Osteocyte (in vitro differentiated cells): Measurements from ENCODE around the gene NR2F6. TPM values are rescaled to one million over a fixed set of nuclear protein-coding genes. Genes with fewer than 3 reads are reported as not detected.

Source experiments
- DNase-seq: peaks from one replicate; pipeline ENCODE4 v3.0.0; 2021; ENCODE audit warnings: mixed read lengths; ENCODE audit not compliant: unreplicated experiment; ENCODE audit errors: extremely low spot score
- H3K27ac Mint-ChIP-seq: one replicate; pipeline ENCODE4 v1.8.0; 2021; ENCODE audit warnings: mild to moderate bottlenecking, mixed read lengths; ENCODE audit not compliant: unreplicated experiment
- H3K27me3 Mint-ChIP-seq: one replicate; pipeline ENCODE4 v1.8.0; 2021; ENCODE audit warnings: mixed read lengths; ENCODE audit not compliant: unreplicated experiment
- H3K36me3 Mint-ChIP-seq: one replicate; pipeline ENCODE4 v1.8.0; 2021; ENCODE audit warnings: mixed read lengths; ENCODE audit not compliant: unreplicated experiment
- H3K4me1 Mint-ChIP-seq: one replicate; pipeline ENCODE4 v1.8.0; 2021; ENCODE audit warnings: mixed read lengths; ENCODE audit not compliant: unreplicated experiment
- H3K4me3 Mint-ChIP-seq: one replicate; pipeline ENCODE4 v1.8.0; 2021; ENCODE audit warnings: mild to moderate bottlenecking, moderate library complexity, mixed read lengths; ENCODE audit not compliant: unreplicated experiment
- H3K9me3 Mint-ChIP-seq: one replicate; pipeline ENCODE4 v1.8.0; 2021; ENCODE audit warnings: mixed read lengths; ENCODE audit not compliant: unreplicated experiment
- total RNA-seq: library from RNA; stranded (reverse); gene quantifications from 2 replicates; pipeline ENCODE4 v1.2.1, GENCODE V29; 2021
- TF ChIP-seq, protein P1 (sequence below): fragments of 200-600 bp; sonication (generic); IDR thresholded peaks from 2 replicates; pipeline ENCODE4 v1.5.0; 2021; ENCODE audit warnings: antibody characterized with exemption, mild to moderate bottlenecking, moderate library complexity

NR2F6 gene
- total RNA-seq, 1 donor from 2014 or later = 44.2 TPM

DNA sequence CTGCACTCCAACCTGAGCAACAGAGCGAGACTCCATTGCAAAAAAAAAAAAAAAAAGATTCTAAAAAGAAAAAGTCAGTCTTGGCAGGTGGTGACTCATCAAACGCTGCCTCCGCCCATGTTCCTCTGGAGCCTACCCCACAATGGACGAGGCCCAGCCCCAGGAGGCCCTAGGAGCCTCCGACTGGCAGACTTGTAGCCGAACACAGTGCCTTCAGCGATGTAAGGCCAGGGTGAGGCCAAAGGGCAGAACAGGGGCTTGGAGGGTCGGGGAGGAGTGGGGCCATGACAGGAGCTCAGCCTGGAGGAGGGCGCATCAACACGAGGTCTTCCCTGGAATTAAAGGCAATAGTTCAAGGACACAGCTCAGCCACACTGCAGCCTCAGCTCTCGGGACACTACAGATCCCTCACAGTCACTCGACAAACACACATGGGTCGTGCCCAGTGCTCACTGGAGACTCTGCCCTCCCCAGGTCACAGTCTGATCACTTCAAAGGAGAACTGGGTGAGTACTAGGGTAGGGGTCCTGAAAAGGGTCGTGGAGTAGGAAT, 25.4 kb downstream of the NR2F6 start:
- H3K4me3 Mint-ChIP-seq = no peak overlapping the region
- TF ChIP-seq, protein P1, sequence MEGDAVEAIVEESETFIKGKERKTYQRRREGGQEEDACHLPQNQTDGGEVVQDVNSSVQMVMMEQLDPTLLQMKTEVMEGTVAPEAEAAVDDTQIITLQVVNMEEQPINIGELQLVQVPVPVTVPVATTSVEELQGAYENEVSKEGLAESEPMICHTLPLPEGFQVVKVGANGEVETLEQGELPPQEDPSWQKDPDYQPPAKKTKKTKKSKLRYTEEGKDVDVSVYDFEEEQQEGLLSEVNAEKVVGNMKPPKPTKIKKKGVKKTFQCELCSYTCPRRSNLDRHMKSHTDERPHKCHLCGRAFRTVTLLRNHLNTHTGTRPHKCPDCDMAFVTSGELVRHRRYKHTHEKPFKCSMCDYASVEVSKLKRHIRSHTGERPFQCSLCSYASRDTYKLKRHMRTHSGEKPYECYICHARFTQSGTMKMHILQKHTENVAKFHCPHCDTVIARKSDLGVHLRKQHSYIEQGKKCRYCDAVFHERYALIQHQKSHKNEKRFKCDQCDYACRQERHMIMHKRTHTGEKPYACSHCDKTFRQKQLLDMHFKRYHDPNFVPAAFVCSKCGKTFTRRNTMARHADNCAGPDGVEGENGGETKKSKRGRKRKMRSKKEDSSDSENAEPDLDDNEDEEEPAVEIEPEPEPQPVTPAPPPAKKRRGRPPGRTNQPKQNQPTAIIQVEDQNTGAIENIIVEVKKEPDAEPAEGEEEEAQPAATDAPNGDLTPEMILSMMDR = no peak
- no peaks in the 10 kb centered on the region for H3K27me3 Mint-ChIP-seq
- H3K27ac Mint-ChIP-seq = peak overlapping the region; percentile 38
- DNase-seq = no peak
- no peaks in the 10 kb centered on the region for H3K9me3 Mint-ChIP-seq
- H3K36me3 Mint-ChIP-seq = peaks cover 11% of the 10 kb centered on the region
- H3K4me1 Mint-ChIP-seq = peaks cover 19% of the 10 kb centered on the region

DNA sequence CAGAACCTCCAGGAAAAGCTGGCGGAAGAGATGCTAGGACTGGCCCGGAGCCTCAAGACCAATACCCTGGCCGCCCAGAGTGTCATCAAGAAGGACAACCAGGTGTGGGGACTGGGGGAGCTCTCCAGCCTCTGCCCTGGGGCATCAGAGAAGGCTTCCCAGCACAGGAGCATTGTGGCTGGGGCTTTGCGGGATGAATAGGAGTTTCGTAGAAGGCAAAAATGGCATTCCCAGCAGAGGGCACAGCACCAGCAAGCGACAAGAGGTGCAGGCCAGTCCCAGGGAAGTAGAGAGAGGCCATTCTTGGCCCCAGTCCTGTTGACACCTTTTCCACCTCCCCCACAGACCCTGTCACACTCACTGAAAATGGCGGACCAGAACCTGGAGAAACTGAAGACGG, 26.4 kb downstream of the NR2F6 start:
- H3K27me3 Mint-ChIP-seq = no peaks in the 10 kb centered on the region
- H3K4me3 Mint-ChIP-seq = no peak overlapping the region
- peaks cover 11% of the 10 kb centered on the region for H3K36me3 Mint-ChIP-seq
- H3K9me3 Mint-ChIP-seq = no peaks in the 10 kb centered on the region
- H3K27ac Mint-ChIP-seq = no peak overlapping the region
- H3K4me1 Mint-ChIP-seq = peaks cover 28% of the 10 kb centered on the region
- TF ChIP-seq, protein P1 = no peak
- no peak for DNase-seq

DNA sequence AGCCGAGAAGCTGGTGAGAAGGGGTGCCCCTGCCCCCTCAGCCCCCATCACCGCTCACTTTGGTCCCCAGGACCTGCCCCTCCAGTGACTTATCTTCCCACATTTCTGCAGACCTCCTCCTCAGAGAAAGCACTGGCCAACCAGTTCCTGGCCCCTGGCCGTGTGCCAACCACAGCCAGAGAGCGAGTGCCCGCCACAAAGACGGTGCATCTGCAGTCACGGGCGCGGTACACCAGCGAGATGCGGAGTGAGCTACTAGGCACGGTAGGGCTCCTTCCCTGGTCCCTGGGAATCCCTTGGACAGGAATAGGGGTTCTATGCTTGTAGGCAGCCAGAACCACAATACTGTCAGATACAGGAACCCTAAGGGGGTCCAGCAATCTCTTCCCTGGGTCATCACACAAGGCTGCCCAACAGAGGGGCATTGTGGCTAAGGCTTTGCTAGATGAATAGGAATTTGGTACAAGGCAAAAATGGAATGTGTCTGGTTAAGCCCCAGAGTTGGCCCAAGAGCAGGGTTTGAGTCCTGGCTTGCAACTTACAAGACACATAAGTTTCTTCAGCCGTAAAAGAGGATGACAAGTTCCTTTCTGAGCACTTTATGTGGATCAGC, 29.6 kb downstream of the NR2F6 start:
- Mint-ChIP-seq H3K36me3 (peaks cover 20% of the 10 kb centered on the region), H3K4me3 (peak overlapping the region; percentile 88), H3K27ac (peak overlapping the region; percentile 97), H3K9me3 (no peaks in the 10 kb centered on the region), H3K4me1 (peaks cover 29% of the 10 kb centered on the region), H3K27me3 (no peaks in the 10 kb centered on the region)
- TF ChIP-seq, protein P1 = no peak
- DNase-seq = no peak

DNA sequence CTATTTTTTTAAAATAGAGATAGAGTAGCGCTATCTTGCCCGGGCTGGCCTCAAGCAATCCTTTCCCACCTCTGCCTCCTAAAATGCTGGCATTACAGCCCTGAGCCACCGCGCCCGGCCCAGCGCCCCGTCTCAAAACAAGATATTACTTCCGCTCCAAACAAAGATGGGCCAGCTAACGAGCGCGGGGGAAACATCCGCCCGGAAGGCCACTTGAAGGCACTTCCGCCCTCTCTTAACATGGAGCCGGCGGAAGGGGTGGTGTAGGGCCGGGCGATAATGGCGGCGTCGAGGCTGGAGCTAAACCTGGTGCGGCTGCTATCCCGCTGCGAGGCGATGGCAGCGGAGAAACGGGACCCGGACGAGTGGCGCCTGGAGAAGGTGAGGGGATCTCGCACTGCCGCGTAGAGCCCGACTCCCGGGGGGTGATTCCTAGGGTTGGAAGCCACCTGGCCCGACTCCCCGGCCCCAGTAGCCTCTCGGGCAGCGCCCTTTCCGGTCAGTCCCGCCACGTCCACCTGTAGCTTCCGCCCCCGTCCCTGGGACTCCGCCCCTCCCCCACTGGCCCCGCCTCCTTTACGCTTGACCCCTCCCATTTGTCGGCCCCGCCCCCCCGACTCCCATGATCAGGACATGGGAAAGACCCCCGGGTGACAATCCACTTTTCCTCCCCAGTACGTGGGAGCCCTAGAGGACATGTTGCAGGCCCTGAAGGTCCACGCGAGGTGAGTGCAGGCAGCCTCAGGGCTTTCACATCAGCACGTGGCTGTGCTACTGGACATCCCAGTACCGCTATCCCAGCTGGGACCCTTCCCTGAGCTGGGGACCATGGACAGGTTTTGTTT, 30.4 kb downstream of the NR2F6 start, which contains the start of gene USE1:
USE1 (plus strand) TSS at position 231 of the 845 bp plus-strand sequence; CDS start at position 280, 49 bp downstream.
- Mint-ChIP-seq H3K4me1 (peaks cover 27% of the 10 kb centered on the region), H3K4me3 (peak within 1 kb of the TSS; percentile 88), H3K36me3 (peaks cover 22% of the 10 kb centered on the region), H3K27me3 (no peaks in the 10 kb centered on the region), H3K27ac (peak within 1 kb of the TSS; percentile 97), H3K9me3 (no peaks in the 10 kb centered on the region)
- DNase-seq = peak; percentile 94
- TF ChIP-seq, protein P1 = no peak
